HL-60 (cell line): ENCODE measurements around the gene BTBD9.

ENCODE experiments used
- DNase-seq, 2 experiments: peaks; one replicate each; pipeline ENCODE4 v3.0.0-alpha.2; 2010 to 2020; ENCODE audit warnings: low read depth in 1 of 2, low spot score in 1 of 2
- H3K27ac ChIP-seq: fragments of 250-450 bp; sonication (Bioruptor Pico); replicated peaks from 2 replicates; pipeline ENCODE4 v1.5.1; 2020; ENCODE audit warnings: mild to moderate bottlenecking, moderate library complexity
- H3K27me3 ChIP-seq: fragments of 250-450 bp; sonication (Bioruptor Pico); 2 replicates; pipeline ENCODE4 v1.5.1; 2021; ENCODE audit warnings: mild to moderate bottlenecking, moderate library complexity; ENCODE audit not compliant: insufficient read depth, poor library complexity, severe bottlenecking
- H3K4me3 ChIP-seq: replicated peaks from 2 replicates; pipeline ENCODE4 v1.5.1; 2011; ENCODE audit warnings: mild to moderate bottlenecking, control low read depth, low read length; ENCODE audit not compliant: insufficient read depth
- GABPA ChIP-seq: IDR thresholded peaks from 2 replicates; pipeline ENCODE4 v1.6.1; 2012; ENCODE audit warnings: low read depth
- POLR2AphosphoS5 ChIP-seq: IDR thresholded peaks from 2 replicates; pipeline ENCODE4 v1.6.1; 2012; ENCODE audit warnings: low read depth
- SPI1 ChIP-seq: IDR thresholded peaks from 2 replicates; pipeline ENCODE4 v1.6.1; 2012; ENCODE audit warnings: low read depth, mild to moderate bottlenecking, borderline replicate concordance
- TF ChIP-seq, protein P1 (sequence below): IDR thresholded peaks from 2 replicates; pipeline ENCODE4 v1.6.1; 2012; ENCODE audit warnings: low read depth; ENCODE audit not compliant: insufficient replicate concordance
- TF ChIP-seq, protein P2 (sequence below): IDR thresholded peaks from one replicate; pipeline ENCODE4 v1.5.1; 2011; ENCODE audit warnings: low read length, control low read depth, inconsistent platforms; ENCODE audit not compliant: insufficient read depth

The BTBD9 gene

DNA sequence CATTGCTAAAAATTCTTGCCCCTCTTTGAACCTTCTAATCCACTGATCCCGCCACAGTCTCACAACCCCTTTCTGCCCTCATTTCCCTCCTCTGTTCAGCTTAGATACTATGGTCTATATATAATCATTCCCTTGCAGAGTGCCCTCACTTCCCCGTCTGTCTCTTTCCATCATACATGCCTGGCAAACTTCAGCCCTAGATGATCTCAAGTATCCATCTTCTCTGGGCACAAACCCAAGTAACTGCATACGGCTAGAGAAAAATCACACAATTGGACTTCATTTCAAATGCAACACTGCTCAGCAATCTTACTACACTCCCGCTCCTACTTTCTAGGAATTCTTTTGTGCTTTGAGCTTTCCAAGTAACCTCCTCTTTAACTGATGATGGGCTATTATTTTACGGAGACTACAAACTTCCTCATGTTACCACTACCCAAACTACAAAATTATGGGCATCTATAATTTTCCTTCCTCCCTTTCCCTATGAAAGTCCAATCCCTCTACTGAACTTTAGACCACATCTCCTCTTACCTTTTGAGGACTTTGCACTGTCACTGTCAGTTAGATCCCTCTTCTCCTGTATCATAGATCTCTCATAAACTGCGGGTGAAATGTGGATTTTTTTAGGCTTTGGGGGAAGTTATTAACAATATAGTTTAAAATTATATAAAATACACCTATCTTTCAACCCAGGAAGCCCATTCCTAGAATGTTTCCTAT is 135.6 kb downstream of the BTBD9 start:
- TF ChIP-seq, protein P1, sequence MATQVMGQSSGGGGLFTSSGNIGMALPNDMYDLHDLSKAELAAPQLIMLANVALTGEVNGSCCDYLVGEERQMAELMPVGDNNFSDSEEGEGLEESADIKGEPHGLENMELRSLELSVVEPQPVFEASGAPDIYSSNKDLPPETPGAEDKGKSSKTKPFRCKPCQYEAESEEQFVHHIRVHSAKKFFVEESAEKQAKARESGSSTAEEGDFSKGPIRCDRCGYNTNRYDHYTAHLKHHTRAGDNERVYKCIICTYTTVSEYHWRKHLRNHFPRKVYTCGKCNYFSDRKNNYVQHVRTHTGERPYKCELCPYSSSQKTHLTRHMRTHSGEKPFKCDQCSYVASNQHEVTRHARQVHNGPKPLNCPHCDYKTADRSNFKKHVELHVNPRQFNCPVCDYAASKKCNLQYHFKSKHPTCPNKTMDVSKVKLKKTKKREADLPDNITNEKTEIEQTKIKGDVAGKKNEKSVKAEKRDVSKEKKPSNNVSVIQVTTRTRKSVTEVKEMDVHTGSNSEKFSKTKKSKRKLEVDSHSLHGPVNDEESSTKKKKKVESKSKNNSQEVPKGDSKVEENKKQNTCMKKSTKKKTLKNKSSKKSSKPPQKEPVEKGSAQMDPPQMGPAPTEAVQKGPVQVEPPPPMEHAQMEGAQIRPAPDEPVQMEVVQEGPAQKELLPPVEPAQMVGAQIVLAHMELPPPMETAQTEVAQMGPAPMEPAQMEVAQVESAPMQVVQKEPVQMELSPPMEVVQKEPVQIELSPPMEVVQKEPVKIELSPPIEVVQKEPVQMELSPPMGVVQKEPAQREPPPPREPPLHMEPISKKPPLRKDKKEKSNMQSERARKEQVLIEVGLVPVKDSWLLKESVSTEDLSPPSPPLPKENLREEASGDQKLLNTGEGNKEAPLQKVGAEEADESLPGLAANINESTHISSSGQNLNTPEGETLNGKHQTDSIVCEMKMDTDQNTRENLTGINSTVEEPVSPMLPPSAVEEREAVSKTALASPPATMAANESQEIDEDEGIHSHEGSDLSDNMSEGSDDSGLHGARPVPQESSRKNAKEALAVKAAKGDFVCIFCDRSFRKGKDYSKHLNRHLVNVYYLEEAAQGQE, result no peak
- TF ChIP-seq SPI1 (no peak), POLR2AphosphoS5 (no peak), GABPA (no peak)
- TF ChIP-seq, protein P2, sequence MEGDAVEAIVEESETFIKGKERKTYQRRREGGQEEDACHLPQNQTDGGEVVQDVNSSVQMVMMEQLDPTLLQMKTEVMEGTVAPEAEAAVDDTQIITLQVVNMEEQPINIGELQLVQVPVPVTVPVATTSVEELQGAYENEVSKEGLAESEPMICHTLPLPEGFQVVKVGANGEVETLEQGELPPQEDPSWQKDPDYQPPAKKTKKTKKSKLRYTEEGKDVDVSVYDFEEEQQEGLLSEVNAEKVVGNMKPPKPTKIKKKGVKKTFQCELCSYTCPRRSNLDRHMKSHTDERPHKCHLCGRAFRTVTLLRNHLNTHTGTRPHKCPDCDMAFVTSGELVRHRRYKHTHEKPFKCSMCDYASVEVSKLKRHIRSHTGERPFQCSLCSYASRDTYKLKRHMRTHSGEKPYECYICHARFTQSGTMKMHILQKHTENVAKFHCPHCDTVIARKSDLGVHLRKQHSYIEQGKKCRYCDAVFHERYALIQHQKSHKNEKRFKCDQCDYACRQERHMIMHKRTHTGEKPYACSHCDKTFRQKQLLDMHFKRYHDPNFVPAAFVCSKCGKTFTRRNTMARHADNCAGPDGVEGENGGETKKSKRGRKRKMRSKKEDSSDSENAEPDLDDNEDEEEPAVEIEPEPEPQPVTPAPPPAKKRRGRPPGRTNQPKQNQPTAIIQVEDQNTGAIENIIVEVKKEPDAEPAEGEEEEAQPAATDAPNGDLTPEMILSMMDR, result no peak
- no peak overlapping the region for H3K27ac ChIP-seq
- DNase-seq, result no peak
- no peak overlapping the region for H3K4me3 ChIP-seq
- H3K27me3 ChIP-seq, result no peaks in the 10 kb centered on the region

DNA sequence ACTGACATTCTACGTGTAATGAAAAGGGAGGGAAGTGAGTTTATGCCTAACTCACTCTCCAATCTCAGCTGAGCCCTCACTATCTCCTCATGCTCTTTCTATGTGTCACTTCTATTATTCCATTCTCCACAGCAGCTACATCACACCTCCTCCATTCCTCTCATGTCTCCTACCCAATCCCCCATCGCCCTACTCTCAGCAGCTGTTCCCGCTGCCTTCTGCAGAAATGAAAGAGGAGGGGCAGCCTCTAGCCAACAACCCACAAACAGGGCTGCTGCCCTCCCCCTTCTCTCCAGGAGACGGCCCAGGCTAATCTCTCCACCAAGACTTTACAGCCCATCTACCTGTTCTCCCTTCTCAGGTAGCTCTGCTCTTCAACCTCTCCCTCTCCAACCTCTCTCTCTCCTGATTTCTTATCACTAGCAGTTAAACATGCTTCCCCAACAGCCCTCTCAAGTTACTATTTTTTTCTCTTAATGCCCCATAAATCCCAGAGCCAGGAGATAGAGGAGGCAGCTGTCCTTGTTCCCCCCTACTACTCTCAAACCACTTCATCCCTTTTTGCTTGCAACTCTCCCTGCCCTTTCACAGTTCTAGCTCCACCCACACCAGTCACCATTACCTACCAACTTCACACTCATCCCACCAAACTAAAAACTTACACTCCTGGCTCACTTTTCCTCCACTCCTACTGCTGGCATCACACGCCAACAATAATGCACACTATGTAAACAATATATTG is 136.5 kb downstream of the BTBD9 start:
- Histone ChIP-seq H3K27me3 (no peaks in the 10 kb centered on the region), H3K4me3 (no peak overlapping the region), H3K27ac (no peak overlapping the region)
- no peak for DNase-seq
- TF ChIP-seq GABPA (no peak), POLR2AphosphoS5 (no peak)
- TF ChIP-seq, protein P2, result no peak
- TF ChIP-seq, protein P1, result no peak

DNA sequence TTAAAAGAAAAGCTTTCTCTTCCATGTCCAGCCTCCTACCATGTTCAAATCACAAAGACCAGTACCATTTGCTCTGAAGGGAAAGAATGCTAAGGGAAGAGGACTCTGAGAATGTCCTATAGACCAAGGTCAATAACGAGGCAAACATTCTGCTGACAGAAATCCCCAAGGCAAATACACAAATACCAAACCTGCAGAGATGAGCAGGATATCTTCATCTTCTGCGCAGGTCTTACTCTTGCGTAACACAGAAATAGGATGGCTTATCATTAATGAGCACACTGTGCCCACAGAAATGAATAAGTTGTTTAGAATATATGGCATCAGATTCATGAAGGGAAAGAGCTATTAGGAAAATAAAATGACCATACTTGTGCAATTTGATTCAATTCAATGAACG is 137.3 kb downstream of the BTBD9 start:
- Histone ChIP-seq H3K27ac (no peak overlapping the region), H3K4me3 (no peak overlapping the region), H3K27me3 (no peaks in the 10 kb centered on the region)
- TF ChIP-seq POLR2AphosphoS5 (no peak), SPI1 (no peak), GABPA (no peak)
- TF ChIP-seq, protein P1, result no peak
- TF ChIP-seq, protein P2, result no peak
- no peak for DNase-seq
